ENCODE data around the gene UCMA.

UCMA gene

DNA sequence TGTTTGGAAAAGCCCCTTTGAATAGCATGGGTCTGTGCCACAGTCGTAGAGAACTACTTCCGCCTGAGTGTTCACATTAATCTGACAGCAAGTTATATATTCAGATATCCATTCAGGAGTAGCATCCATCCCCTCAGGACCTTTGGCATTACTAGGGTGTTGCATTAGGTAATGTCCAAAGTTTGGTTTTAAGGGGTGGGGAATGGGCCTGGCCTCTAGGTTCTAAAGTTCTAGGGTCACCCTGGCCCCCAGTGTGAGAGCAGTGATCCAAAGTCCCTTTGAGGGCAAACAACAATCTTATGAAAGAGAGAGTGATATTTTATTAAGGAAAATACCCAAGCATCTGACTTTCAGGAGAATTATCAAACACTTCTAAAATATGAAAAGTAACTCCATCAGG, 60.6 kb downstream of the UCMA start:
- no peak for DNase-seq (ENCODE audit: low read depth)
- TF ChIP-seq, protein P1, sequence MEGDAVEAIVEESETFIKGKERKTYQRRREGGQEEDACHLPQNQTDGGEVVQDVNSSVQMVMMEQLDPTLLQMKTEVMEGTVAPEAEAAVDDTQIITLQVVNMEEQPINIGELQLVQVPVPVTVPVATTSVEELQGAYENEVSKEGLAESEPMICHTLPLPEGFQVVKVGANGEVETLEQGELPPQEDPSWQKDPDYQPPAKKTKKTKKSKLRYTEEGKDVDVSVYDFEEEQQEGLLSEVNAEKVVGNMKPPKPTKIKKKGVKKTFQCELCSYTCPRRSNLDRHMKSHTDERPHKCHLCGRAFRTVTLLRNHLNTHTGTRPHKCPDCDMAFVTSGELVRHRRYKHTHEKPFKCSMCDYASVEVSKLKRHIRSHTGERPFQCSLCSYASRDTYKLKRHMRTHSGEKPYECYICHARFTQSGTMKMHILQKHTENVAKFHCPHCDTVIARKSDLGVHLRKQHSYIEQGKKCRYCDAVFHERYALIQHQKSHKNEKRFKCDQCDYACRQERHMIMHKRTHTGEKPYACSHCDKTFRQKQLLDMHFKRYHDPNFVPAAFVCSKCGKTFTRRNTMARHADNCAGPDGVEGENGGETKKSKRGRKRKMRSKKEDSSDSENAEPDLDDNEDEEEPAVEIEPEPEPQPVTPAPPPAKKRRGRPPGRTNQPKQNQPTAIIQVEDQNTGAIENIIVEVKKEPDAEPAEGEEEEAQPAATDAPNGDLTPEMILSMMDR (conservative IDR thresholded peaks at IDR 0.05; ENCODE audit: low read depth, low read length), result no peak
- no peak overlapping the region for H3K4me3 ChIP-seq (ENCODE audit: low read length)
